H1 (cell line): ENCODE data around the gene CDC42EP4. TPM values are rescaled to one million over a fixed set of nuclear protein-coding genes. Genes with fewer than 3 reads are reported as not detected.

Experiments
- CTCF ChIA-PET: fragments of 300-600 bp; sonication (Branson Sonifier 250); formaldehyde crosslinking; loops from one replicate; lab custom pipeline; 2021; ENCODE audit not compliant: partially characterized antibody; lab: Charles Lee
- POLR2A ChIA-PET: fragments of 300-600 bp; sonication (Branson Sonifier 250); formaldehyde crosslinking; loops from one replicate; lab custom pipeline; 2021; ENCODE audit warnings: inconsistent platforms; ENCODE audit not compliant: partially characterized antibody; lab: Charles Lee
- DNase-seq, 2 experiments: peaks; one replicate each; pipeline versions ENCODE4 v3.0.0 to v3.0.0-alpha.2; 2010 to 2022; ENCODE audit warnings: low spot score in 2 of 2, low read depth in 1 of 2, mixed read lengths in 1 of 2
- FAIRE-seq: peaks from 2 replicates; lab custom pipeline; 2011; peaks lifted over from hg19 to GRCh38; lab: Jason Lieb, UNC
- H2AFZ ChIP-seq: 2 replicates; pipeline ENCODE4 v1.8.1; 2012; ENCODE audit warnings: low read length, inconsistent platforms
- H2AK5ac ChIP-seq: 2 replicates; pipeline ENCODE4 v1.6.1; 2013; ENCODE audit warnings: low read depth, low read length
- H2BK120ac ChIP-seq: replicated peaks from 2 replicates; pipeline ENCODE3; 2013; ENCODE audit warnings: low read depth, low read length, inconsistent platforms
- H2BK12ac ChIP-seq: 2 replicates; pipeline ENCODE4 v1.6.1; 2013; ENCODE audit warnings: low read depth, low read length
- H2BK15ac ChIP-seq: 2 replicates; pipeline ENCODE4 v1.6.1; 2013; ENCODE audit warnings: low read length
- H2BK20ac ChIP-seq: 2 replicates; pipeline ENCODE4 v1.6.1; 2013; ENCODE audit warnings: low read length
- H2BK5ac ChIP-seq: 2 replicates; pipeline ENCODE4 v1.6.1; 2013; ENCODE audit warnings: low read depth, low read length
- H3K14ac ChIP-seq: 2 replicates; pipeline ENCODE4 v1.6.1; 2013; ENCODE audit warnings: inconsistent platforms; ENCODE audit not compliant: insufficient read length
- H3K18ac ChIP-seq: 2 replicates; pipeline ENCODE4 v1.6.1; 2013; ENCODE audit warnings: low read length; ENCODE audit errors: extremely low read depth
- H3K23ac ChIP-seq: 2 replicates; pipeline ENCODE4 v1.6.1; 2013; ENCODE audit warnings: inconsistent platforms; ENCODE audit not compliant: insufficient read length
- H3K23me2 ChIP-seq: 2 replicates; pipeline ENCODE4 v1.6.1; 2013; ENCODE audit warnings: low read depth, low read length
- H3K27ac ChIP-seq: 2 replicates; pipeline ENCODE4 v1.6.1; 2011; ENCODE audit warnings: low read depth, low read length, inconsistent platforms
- H3K27me3 ChIP-seq, 4 experiments: replicated peaks in 1 of 4; 1 replicate in 1 of 4; 2 replicates in 3 of 4; pipeline versions ENCODE4 v1.6.1 to v1.8.1; 2011 to 2013; ENCODE audit warnings: low read length in 3 of 4, mild to moderate bottlenecking in 3 of 4, inconsistent platforms in 2 of 4, mixed read lengths in 2 of 4, moderate library complexity in 1 of 4; ENCODE audit not compliant: control insufficient read depth in 3 of 4, insufficient read depth in 3 of 4; ENCODE audit errors: extremely low read depth in 1 of 4
- H3K36me3 ChIP-seq, 4 experiments: 2 replicates each; pipeline versions ENCODE4 v1.6.1 to v1.8.1; 2011 to 2013; ENCODE audit warnings: mild to moderate bottlenecking in 4 of 4, low read length in 3 of 4, moderate library complexity in 2 of 4, control low read depth in 1 of 4, inconsistent platforms in 1 of 4; ENCODE audit not compliant: insufficient read depth in 4 of 4, control insufficient read depth in 2 of 4
- H3K4ac ChIP-seq: replicated peaks from 2 replicates; pipeline ENCODE3; 2013; ENCODE audit warnings: low read length, low read depth, mixed read lengths, inconsistent platforms; ENCODE audit not compliant: insufficient read length
- H3K4me1 ChIP-seq, 4 experiments: replicated peaks in 1 of 4; 1 replicate in 1 of 4; 2 replicates in 3 of 4; pipeline versions ENCODE4 v1.6.1 to v1.8.1; 2011 to 2013; ENCODE audit warnings: low read length in 3 of 4, inconsistent platforms in 2 of 4, mixed read lengths in 1 of 4; ENCODE audit not compliant: insufficient read depth in 4 of 4, control insufficient read depth in 3 of 4
- H3K4me2 ChIP-seq, 2 experiments: 2 replicates each; pipeline versions ENCODE4 v1.6.1 to v1.8.1; 2011 to 2013; ENCODE audit warnings: low read depth in 2 of 2, low read length in 2 of 2, control low read depth in 1 of 2, inconsistent platforms in 1 of 2, mild to moderate bottlenecking in 1 of 2; ENCODE audit not compliant: insufficient read depth in 1 of 2
- H3K4me3 ChIP-seq, 4 experiments: fragments of 200-600, 300-600 bp in 1 of 4; sonication (generic), shearing (Covaris generic), sonication (Bioruptor Twin) in 1 of 4; 2 replicates each; pipeline versions ENCODE4 v1.5.1 to v1.8.1; 2011 to 2016; ENCODE audit warnings: low read length in 4 of 4, low read depth in 3 of 4, control low read depth in 2 of 4, inconsistent platforms in 2 of 4, mild to moderate bottlenecking in 2 of 4, mixed read lengths in 1 of 4, moderate library complexity in 1 of 4; ENCODE audit not compliant: insufficient read depth in 2 of 4; ENCODE audit errors: extremely low read depth in 1 of 4
- H3K56ac ChIP-seq: replicated peaks from 2 replicates; pipeline ENCODE3; 2013; ENCODE audit warnings: low read depth, mild to moderate bottlenecking, mixed read lengths, low read length, inconsistent platforms; ENCODE audit not compliant: insufficient read length
- H3K79me1 ChIP-seq: 2 replicates; pipeline ENCODE4 v1.6.1; 2013; ENCODE audit warnings: low read depth, low read length, control low read depth
- H3K79me2 ChIP-seq, 2 experiments: 2 replicates each; pipeline versions ENCODE4 v1.6.1 to v1.8.1; 2012 to 2013; ENCODE audit warnings: low read length in 2 of 2, mild to moderate bottlenecking in 2 of 2, inconsistent platforms in 1 of 2; ENCODE audit not compliant: insufficient read depth in 2 of 2, control insufficient read depth in 1 of 2
- H3K9ac ChIP-seq, 4 experiments: replicated peaks in 1 of 4; 1 replicate in 1 of 4; 2 replicates in 3 of 4; pipeline versions ENCODE4 v1.6.1 to v1.8.1; 2011 to 2013; ENCODE audit warnings: low read depth in 3 of 4, low read length in 3 of 4, control low read depth in 2 of 4, mild to moderate bottlenecking in 2 of 4, moderate library complexity in 2 of 4, inconsistent platforms in 1 of 4; ENCODE audit errors: extremely low read depth in 1 of 4
- H3K9me3 ChIP-seq, 2 experiments: 2 replicates each; pipeline versions ENCODE4 v1.6.1 to v1.8.1; 2012 to 2013; ENCODE audit warnings: mild to moderate bottlenecking in 2 of 2, moderate library complexity in 2 of 2, control low read depth in 1 of 2, inconsistent platforms in 1 of 2, low read depth in 1 of 2, low read length in 1 of 2, mixed read lengths in 1 of 2; ENCODE audit not compliant: insufficient read depth in 2 of 2
- H4K20me1 ChIP-seq, 2 experiments: replicated peaks in 1 of 2; 2 replicates each; pipeline versions ENCODE3 to v1.8.1; 2011 to 2013; ENCODE audit warnings: inconsistent platforms in 2 of 2, low read length in 2 of 2, mild to moderate bottlenecking in 1 of 2; ENCODE audit not compliant: insufficient read depth in 2 of 2, control insufficient read depth in 1 of 2
- H4K5ac ChIP-seq: 2 replicates; pipeline ENCODE4 v1.6.1; 2013; ENCODE audit warnings: low read length, low read depth, mixed read lengths, inconsistent platforms; ENCODE audit not compliant: insufficient read length
- H4K8ac ChIP-seq: 2 replicates; pipeline ENCODE4 v1.8.0; 2013; ENCODE audit warnings: mild to moderate bottlenecking, moderate library complexity, low read length, inconsistent platforms; ENCODE audit not compliant: insufficient read depth; ENCODE audit errors: extremely low read depth
- H4K91ac ChIP-seq: replicated peaks from 2 replicates; pipeline ENCODE3; 2013; ENCODE audit warnings: low read length, mixed read lengths, inconsistent platforms; ENCODE audit not compliant: insufficient read length
- CHD1 ChIP-seq: IDR thresholded peaks from 2 replicates; pipeline ENCODE4 v1.6.1; 2012; ENCODE audit warnings: low read depth, low read length, improper control_type of control experiment
- CREB1 ChIP-seq: IDR thresholded peaks from 2 replicates; pipeline ENCODE4 v1.6.1; 2012; ENCODE audit warnings: inconsistent platforms
- EP300 ChIP-seq, 2 experiments: IDR thresholded peaks; 1 replicate in 1 of 2; 2 replicates in 1 of 2; pipeline ENCODE4 v1.6.1; 2011 to 2012; ENCODE audit warnings: low read depth in 2 of 2, low read length in 2 of 2, mild to moderate bottlenecking in 2 of 2, borderline replicate concordance in 1 of 2, inconsistent platforms in 1 of 2, moderate library complexity in 1 of 2
- GABPA ChIP-seq: IDR thresholded peaks from 2 replicates; pipeline ENCODE4 v1.6.1; 2011; ENCODE audit warnings: mild to moderate bottlenecking, low read length, moderate library complexity, borderline replicate concordance; ENCODE audit not compliant: insufficient read depth
- HDAC6 ChIP-seq: IDR thresholded peaks from one replicate; pipeline ENCODE4 v1.7.1; 2012; ENCODE audit warnings: low read depth, mild to moderate bottlenecking, inconsistent platforms, low read length, moderate library complexity
- KDM1A ChIP-seq: fragments of 200-600, 300-600 bp; sonication (generic); IDR thresholded peaks from 2 replicates; pipeline ENCODE4 v1.7.1; 2016; ENCODE audit warnings: mild to moderate bottlenecking, low read length, borderline replicate concordance
- NANOG ChIP-seq: IDR thresholded peaks from 2 replicates; pipeline ENCODE4 v1.6.1; 2011; ENCODE audit warnings: low read length, low read depth, mild to moderate bottlenecking, inconsistent platforms; ENCODE audit not compliant: insufficient read depth, poor library complexity, severe bottlenecking
- RNF2 ChIP-seq: fragments of 200-900, 300-1000 bp; sonication (generic); IDR thresholded peaks from 2 replicates; pipeline ENCODE4 v1.7.1; 2016; ENCODE audit warnings: borderline replicate concordance, low read depth, mild to moderate bottlenecking, antibody characterized with exemption, low read length; ENCODE audit not compliant: poor library complexity, severe bottlenecking; ENCODE audit errors: missing control alignments
- SIX5 ChIP-seq: IDR thresholded peaks from 2 replicates; pipeline ENCODE4 v1.6.1; 2011; ENCODE audit warnings: mild to moderate bottlenecking, low read depth, low read length
- WGBS, 2 experiments: shearing (Covaris generic) in 1 of 2; methylation state at CpG; one replicate each; pipeline versions ENCODE4 v1.1.6 to v1.1.7; 2013 to 2015; ENCODE audit warnings: low lambda C conversion rate in 2 of 2, mixed read lengths in 2 of 2, inconsistent platforms in 1 of 2, low coverage in 1 of 2, missing lambda C conversion rate in 1 of 2; ENCODE audit not compliant: insufficient replicate concordance in 2 of 2, insufficient coverage in 1 of 2, insufficient read length in 1 of 2; ENCODE audit errors: extremely low coverage in 1 of 2, missing lambda C conversion rate in 1 of 2; 5-methylcytosine and 5-hydroxymethylcytosine counted together
- polyA plus RNA-seq, 7 experiments: library from polyadenylated mRNA; depleted of rRNA in 3 of 7; stranded (reverse) in 5 of 7; unstranded in 2 of 7; fragments of >200 nt in 5 of 7; fragments of 200-250 nt in 2 of 7; gene quantifications; 1 replicate in 5 of 7; 2 replicates in 1 of 7; 4 replicates in 1 of 7; pipeline versions ENCODE4 v1.2.1 to v1.2.3, GENCODE V29; 2011 to 2013; ENCODE audit warnings: missing spikeins in 2 of 7, mixed read lengths in 2 of 7
- total RNA-seq: library from RNA; stranded (reverse); fragmentation: NEBNext Ultra II Directional; extraction: Animal tissue kit (Norgen Biotek cat#: 25700); gene quantifications from 2 replicates; pipeline ENCODE4 v1.2.1, GENCODE V29; 2021
- TF ChIP-seq, protein P1 (sequence below): IDR thresholded peaks from 2 replicates; pipeline ENCODE4 v1.6.1; 2012; ENCODE audit warnings: low read length, inconsistent platforms

CDC42EP4 gene
- total and polyA plus RNA-seq, 2 of the 8 experiments (the other 6 are each of a cell fraction or from before 2014, with no cell fraction given), result 8.8 to 12.6 TPM

GRCh38 chr17:73337330-73337710 lies 25.5 kb upstream of the CDC42EP4 start:
- Histone ChIP-seq H2BK120ac (no peak overlapping the region), H3K4me1 (peaks cover 4 to 14% (median 8%) of the 10 kb centered on the region in 4 experiments; a peak in 6 of 7 replicates), H3K9me3 (no peaks in the 10 kb centered on the region), H3K14ac (no peak overlapping the region), H3K18ac (peak overlapping the region; percentile 22; the same call in 1 of the 2 replicates), H3K27me3 (no peaks in the 10 kb centered on the region), H3K27ac (no peak overlapping the region), H3K4me2 (no peak overlapping the region), H2AFZ (no peak overlapping the region), H3K36me3 (no peaks in the 10 kb centered on the region; a peak in 1 of 8 replicates), H3K23ac (no peak overlapping the region), H2AK5ac (no peak overlapping the region), H3K4me3 (no peak overlapping the region), H4K91ac (no peak overlapping the region), H2BK15ac (no peak overlapping the region), H4K8ac (peak overlapping the region; percentile 18; the same call in 1 of the 2 replicates), H3K23me2 (no peaks in the 10 kb centered on the region), H3K9ac (no peak overlapping the region), H3K79me1 (no peaks in the 10 kb centered on the region), H2BK12ac (no peak overlapping the region; the same call in 1 of the 2 replicates), H2BK20ac (no peak overlapping the region), H3K4ac (no peak overlapping the region), H3K56ac (no peak overlapping the region), H4K20me1 (no peaks in the 10 kb centered on the region), H2BK5ac (no peak overlapping the region), H4K5ac (no peak overlapping the region), H3K79me2 (no peaks in the 10 kb centered on the region)
- ChIA-PET CTCF (interaction anchor here (0.9 to 1.3 kb wide), 4 partner anchors 8 to 29 kb away, joined by 3 to 5 read pairs (median 4); no protein-coding TSS in a partner anchor), POLR2A (no interaction called here)
- TF ChIP-seq, protein P1, sequence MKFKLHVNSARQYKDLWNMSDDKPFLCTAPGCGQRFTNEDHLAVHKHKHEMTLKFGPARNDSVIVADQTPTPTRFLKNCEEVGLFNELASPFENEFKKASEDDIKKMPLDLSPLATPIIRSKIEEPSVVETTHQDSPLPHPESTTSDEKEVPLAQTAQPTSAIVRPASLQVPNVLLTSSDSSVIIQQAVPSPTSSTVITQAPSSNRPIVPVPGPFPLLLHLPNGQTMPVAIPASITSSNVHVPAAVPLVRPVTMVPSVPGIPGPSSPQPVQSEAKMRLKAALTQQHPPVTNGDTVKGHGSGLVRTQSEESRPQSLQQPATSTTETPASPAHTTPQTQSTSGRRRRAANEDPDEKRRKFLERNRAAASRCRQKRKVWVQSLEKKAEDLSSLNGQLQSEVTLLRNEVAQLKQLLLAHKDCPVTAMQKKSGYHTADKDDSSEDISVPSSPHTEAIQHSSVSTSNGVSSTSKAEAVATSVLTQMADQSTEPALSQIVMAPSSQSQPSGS, result no peak
- TF ChIP-seq KDM1A (no peak), CHD1 (no peak), CREB1 (no peak), RNF2 (no peak), NANOG (no peak), GABPA (no peak), HDAC6 (no peak), SIX5 (no peak), EP300 (IDR thresholded peaks at IDR 0.05; ENCODE audit: borderline replicate concordance in 1 of 2, low read depth in 2 of 2, low read length in 2 of 2) (no peak)
- WGBS, 2 experiments, result 84% methylated on average over 4 of the region's 4 CpGs; no CpG with 5 or more reads in 1 of the 2 experiments
- FAIRE-seq, result no peak
- DNase-seq, result no peak
